Activated CD4-positive, alpha-beta T cell treated with anti-CD3 and anti-CD28 coated beads for 24 hours (primary cell): ENCODE results near the gene CXorf51B.
"Not testable (repeated sequence)": the region's sequence is repeated elsewhere in the genome, so short reads cannot be mapped to it uniquely, and the experiment has no call there.

Experiments
- DNase-seq, 2 donors: peaks; one replicate each; pipeline ENCODE4 v3.0.0-alpha.2; 2020; ENCODE audit warnings: low read depth in 2 of 2

Gene CXorf51B

DNA sequence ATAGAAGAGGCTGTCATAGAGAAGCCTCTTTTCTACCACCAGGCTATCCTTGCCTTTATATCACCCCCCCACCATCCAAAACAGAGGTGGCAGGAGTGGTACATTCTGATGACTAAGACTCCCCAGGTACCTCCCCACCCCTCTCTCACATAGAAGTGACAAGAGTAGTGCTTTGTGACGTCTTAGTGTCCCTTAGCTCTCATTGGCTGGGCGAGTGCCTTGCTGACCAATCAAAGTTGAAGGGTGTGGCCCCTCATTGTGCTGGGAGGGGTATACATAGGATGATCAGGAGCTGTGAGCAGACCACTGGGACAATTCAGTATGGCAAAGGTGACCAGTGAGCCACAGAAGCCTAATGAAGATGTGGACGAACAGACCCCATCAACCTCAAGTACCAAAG is at the start of gene CXorf51B:
CXorf51B (plus strand) TSS at position 301 of the 400 bp plus-strand sequence; CDS start at position 322, 21 bp downstream.
- not testable (repeated sequence) for DNase-seq

GRCh38 chrX:146814644-146815043 is 5.1 kb downstream of the CXorf51B start, which contains the start of gene CXorf51A:
Gene CXorf51A (minus strand): TSS chrX:146814744. CDS start chrX:146814723, 21 bp downstream.
- not testable (repeated sequence) for DNase-seq

GRCh38 chrX:146831994-146832393 is 22.4 kb downstream of the CXorf51B start:
- DNase-seq = no peak

DNA sequence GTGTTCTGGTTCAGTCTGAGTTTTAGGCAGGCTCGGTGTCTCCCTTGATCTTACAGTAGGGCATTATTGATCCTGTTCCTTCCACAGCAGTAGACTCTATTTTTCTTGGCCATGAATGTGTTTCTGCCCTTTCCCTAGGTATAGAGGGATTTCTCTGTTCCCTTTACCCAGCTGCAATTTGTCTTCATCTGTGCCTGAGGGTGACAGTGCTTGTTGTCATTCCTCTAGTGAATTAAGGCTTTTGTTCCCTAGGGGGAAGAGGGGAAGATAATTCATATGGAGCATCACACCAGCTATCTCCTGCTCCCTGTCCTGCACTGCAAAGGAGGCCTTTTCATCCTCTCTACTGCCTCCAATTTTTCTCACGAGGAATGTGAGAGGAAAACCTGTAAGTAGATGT is 44.7 kb downstream of the CXorf51B start:
- no peak for DNase-seq
